Activated naive CD4-positive, alpha-beta T cell (primary cell): ENCODE measurements around the gene CLIC6.
A peak's percentile ranks its signal among the peaks of the same experiment; 100 is the strongest.

Experiments
- DNase-seq, 4 experiments: peaks; one replicate each; lab custom pipeline; 2025; lab: John Stamatoyannopoulos, UW

CLIC6 gene

DNA sequence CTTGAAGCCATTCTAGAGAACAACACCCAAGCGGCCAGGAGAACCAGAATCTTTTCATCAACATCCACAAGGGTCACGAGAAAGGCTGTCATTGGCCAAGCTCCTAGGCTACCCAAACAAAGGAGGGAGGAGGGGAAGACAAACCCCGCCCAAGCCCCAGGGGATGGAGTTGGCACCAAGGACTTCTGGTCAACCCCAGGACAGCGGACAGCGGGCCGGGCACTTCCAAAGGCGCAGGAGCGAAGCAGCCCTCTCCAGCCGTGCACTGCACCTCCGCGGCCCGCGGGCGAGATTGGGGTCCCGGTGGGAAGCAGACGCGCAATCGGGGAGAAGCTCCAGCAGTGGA, at the start of gene CLIC6:
CLIC6 (plus strand) TSS at position 192 of the 346 bp plus-strand sequence. CDS start 395 bp downstream, outside the sequence.
- DNase-seq: no peak

DNA sequence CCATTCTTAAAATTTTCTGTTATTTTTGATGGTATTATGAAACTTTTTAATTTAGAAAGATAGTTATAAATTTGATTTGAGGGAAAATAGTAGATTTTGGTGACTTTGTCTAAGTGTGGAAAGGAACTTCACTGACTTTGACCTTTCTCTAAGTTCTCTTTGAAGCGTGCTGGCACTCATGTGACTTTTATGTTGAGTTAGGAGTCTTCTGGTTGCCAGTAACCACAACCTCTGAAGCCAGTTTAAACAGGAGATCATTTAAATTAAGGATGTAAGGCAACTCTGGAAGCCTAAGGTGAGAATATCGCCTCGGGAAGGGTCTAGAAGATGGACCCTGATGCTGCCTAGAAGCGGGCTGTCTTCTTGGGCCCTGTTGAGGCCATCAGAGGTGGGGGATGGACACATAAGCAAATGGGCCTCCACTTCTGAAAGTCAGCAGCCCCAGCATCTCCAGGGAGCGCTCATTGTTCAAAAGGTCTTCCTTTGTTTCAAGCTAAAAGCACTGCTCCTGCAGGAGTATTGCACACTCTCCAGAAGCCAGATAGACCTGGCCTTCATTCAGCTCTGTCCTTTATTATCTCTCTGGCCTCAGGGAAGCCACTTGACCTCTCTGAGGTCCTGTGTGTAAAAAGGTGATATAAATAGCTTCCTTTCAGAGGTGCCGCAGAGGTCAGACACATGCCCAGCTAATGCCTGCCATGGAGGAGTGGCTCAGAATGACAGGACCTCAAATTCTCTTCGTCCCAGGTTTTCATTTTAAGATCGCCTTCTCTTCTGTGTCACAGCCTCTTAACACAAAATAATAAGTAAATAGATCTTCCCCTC, 48.7 kb upstream of the CLIC6 start:
- DNase-seq: no peak

DNA sequence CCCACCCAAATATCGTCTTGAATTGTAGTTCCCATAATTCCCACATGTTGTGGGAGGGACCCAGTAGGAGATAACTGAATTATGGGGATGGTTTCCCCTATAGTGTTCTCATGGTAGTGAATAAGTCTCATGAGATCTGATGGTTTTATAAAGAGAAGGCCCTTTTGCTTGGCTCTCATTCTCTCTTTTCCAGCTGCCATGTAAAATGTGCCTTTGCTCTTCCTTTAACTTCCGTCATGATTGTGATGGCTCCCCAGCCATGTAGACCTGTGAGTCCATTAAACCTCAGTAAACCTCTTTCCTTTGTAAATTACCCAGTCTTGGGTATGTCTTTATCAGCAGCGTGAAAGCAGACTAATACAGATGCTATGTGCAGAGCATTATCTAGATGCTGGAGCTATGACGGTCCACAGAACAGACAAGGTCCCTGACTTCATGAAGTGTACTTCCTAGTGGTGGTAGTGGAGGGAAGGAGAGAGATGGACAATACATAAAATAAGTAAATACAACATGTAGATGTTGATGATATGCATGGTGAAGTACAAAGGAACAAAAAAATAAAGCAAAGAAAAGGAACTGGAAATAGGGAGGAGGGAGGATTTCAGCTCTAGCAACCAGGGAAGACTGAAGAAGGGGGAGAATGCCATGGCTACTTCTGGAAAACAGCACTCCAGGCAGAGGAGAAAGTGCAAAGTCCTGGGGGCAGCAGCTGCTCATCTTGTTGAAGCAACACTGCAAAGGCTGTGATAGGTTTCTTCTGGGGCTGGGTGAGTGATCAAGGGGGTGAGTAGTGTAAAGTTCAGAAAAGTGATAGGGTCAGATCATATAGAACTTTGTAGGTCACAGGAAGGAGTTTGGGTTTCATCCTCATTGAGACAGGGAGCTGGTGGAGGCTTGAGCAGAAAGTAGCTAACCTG, 47.1 kb upstream of the CLIC6 start:
- no peak for DNase-seq

DNA sequence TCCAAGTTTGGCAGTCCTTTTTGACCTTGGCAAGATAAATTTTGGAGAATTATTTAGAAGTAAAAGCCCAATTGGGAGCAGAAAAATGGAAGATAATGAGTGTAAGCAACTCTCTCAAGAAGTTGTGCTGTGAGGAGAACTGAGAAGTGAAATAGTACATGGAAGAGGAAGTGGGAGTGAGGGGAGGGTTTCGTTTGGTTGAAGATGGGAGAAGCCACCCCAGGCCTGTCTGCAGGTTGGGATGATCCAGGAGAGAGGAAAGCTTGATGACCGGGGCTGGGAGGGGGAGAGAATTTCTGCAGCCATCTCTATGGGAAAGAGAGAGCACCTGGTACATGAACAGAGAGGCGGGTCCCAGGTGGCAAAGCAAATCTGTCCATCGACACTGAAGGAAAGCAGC, 45.3 kb upstream of the CLIC6 start:
- DNase-seq: no peak

DNA sequence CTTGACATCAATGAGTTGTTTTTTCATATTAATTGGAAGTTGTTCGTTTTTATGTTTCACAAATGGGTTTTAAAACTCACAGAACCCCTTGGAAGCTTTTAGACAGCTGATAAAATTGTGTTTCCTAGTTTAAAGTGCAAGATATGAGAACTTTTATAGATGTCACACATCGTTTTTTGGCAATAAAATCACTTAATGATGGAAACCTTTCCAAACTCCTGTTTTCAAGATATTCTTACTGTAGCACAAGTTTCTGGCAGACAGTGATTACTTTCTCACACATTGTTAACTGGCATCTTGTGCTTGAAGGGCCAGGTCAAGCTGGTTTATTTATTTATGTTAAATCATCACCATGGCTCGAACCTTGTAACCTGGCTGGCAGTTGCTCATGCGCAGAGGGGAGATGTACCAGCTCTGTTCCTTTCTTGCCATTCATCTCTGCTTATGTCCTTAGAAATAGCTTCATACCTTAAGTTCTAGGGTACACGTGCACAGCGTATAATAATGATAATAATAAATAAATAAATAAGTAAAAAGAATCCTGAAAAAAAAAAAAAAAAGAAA, 43.7 kb upstream of the CLIC6 start:
- DNase-seq: no peak

DNA sequence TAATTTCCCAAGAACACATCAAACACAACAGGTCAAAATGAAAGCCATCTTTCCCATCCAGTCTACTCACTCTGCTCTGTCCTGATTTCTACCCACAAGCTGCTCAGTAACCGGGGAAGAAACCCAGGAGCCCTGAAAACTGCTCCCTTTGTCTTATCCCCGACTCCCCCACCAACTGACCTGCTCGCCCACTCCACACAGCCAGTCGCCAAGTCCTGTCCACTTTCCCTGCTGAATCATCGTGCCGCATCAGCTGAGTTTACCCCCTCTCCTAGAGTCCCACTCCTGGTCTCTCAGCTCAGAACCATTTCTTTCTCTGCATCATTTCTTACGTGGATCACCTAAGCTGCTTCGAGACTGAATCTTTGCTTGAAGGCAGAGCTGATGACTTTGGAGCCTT, 42.7 kb upstream of the CLIC6 start:
- no peak for DNase-seq

DNA sequence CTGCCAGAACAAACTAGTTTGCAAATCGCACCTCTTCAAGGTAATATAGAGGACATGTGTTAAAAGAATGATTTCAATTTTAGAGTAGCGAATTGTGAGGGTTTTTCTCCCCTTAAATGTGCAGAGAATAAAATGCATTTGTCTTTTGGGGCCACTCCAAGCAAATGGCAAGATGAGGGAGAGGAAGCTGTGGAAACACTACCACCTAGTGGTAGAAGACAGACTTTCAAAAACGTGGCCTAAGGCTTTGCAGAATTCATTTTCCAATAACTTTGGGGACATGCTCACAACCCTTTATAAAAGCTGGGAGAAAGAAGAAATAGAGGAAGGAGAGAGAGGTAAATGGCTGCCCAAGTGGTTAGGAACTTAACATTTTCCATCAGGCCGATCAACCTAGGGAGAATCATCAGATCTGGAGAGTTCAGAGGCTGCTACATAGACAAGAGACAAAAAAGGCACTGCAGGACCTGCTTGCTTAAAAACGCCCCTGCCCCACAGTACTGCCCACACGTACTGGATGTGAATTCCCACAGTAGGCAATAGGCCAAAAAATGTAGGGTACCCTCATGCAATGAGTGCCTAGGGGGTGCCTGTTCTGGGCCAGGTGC, 38.2 kb upstream of the CLIC6 start:
- peak in 1 of 4 experiments; percentile 6 for DNase-seq

DNA sequence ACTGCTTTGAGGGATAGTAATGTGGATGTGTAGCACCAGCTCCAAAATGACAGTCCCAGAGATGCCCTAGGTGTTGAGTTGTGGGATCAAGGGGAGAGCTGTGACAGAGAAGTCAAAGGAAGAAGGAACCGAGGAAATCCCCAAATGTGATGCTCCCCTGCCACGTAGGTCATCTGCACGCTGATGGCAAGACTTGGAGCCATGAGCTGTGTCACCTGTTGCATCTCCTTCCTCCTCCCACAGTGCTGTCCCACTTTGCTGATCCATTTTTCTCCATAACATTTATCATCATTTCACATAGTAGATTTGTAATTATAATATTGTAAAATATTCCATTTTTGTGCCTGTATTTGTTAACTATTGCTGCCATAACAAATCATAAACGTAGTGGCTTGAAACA, 36.3 kb upstream of the CLIC6 start:
- DNase-seq: no peak

DNA sequence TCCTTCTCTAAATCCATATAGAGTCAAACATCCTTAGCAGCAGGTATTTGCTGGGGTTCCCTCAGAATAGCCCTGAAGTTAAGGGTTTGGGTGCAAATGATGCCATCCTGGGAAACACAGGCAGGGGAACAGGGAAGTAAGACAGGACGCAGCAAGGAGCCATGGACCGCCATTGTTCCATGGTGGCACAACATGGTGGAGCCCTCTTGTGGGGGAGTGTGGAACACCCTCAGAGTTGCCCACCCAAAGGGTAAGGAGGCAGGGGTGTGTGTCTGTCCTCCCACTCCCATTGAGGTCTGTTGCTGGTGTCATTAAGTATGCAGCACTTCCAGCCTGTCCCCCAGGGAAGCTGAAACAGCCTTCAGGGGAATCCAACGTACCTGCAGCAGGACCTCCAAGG, 33.5 kb upstream of the CLIC6 start:
- peak in 1 of 4 experiments; percentile 5 for DNase-seq

DNA sequence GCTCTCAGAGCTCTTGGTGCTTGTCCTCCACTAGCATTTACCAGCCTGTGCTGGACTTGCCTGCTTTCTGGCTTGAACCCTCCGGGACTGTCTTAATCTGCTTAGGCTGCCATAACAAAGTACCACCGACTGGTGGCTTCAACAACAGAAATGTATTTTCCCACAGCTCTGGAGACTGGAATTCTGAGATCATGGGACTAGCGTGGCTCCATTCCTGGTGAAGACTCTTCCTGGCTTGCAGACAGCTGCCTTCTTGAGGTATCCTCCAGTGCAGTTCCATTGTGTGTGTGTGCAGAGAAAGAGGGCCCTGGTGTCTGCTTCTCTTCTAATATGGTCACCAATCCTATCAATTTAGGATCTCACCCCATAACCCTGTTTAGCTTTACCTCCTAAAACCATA, 31.8 kb upstream of the CLIC6 start:
- DNase-seq: no peak

DNA sequence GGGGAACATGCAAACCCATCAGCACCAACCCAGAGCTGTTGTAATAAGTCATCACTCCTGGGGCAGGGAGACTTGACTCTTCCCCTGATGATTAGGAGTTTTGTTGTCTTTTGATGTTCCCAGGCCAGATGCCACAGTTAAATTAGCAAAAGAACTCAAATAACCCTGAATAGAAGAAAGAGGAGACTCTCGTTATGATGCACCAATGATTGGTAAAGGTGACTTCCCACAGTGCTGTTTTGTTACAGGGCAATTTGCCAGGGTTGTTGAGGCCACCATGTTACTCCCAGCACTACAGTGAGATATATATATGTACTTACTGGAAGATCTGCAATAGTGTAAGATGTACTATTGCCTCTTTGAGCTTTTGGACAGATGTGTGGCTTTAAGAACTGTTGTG, 29.5 kb upstream of the CLIC6 start:
- DNase-seq: no peak

DNA sequence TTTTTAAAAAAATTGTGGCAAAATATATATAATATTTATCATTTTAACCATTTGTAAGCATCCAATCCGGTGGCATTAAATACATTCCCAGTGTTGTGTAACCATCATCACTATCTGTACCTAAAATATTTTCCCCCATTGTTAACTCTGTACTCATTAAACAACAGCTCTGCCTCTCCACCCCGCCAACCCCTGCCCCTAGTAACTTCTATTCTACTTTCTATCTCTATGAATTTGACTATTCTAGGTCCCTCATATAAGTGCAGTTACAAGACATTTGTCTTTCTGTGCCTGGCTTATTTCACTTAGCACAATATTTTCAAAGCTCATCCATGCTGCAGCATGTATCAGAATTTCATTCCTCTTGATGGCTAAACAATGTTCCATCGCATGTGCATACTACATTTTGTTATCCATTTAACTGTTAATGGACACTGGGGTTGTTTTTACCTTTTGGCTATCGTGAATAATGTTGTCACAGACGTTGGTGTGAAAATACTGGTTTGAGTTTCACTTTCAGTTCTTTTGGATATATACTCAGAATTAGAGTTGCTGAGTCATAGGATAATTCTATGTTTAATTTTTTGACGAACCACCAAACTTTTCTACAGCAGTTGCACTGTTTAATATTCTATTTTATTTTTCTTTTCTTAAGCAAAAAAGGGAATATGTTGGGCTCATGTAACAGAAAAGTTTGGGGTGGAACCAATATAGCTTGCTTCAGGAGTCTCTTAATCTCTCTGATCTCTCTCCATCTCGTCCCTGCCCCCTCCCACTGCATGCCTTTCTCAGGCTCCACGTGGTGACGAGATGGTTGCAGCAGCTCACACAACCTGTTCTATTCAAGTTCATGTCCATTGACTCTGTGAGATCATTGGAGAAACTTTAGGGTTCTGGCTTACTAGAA, 28.7 kb upstream of the CLIC6 start:
- no peak for DNase-seq

DNA sequence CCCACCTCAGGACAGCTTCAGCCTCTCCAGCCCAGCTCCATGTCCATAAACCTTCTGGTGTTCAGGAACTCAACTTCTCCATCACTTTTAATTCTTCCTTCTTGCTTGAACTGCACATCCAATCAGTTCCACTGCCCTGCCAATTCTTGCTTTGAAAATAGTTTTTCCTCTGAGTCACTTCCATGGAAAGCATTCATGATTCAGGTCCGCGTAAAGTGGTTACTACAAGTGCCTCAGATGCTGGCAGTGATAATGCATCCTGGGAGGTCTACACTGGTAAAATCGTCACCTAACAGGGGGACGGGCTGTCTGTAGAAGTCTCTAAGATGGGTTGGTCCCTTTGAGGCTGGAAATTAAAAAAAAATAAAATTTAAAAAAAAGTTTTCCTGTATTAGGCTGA, 27.9 kb upstream of the CLIC6 start:
- DNase-seq: no peak

DNA sequence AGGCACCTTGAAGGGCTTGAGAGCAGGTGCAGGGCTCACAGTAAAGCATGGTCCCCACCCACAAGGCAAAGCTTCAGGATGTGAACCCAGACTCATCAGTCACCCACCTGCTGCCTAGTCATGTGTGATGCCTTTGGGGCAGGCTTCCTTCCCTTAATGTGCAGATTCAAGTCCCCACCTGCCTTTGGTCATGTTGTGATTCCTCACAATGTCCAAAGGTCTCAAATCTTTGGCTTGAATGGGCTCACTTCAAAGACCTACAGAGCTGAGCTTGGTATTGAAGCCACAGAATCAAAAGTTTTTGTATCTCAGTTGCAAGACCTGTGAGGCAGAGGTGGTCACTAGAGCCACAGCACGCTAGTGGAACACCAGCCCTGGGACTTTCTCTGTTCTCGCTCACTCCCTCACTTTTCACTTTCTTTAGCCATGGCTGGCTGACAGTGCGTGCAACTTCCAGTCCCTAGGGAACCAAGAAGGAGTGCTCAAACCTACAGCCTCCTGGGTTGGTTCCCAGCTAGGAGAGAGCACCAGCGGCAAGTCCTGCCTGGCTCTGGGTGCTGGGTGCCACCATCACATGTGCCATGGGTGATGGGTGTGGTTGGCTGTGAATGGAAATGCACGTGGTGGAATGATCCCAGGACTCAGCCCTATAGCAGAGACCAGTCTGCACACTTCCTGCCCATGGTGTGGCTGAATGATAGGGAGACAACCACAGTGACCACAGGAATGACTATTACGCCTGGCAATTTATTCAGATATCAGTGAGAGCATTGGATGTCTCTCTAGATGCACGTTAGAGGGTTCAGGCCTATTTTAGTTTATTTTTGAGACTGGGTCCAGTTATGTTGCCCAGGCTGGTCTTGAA, 26.4 kb upstream of the CLIC6 start:
- DNase-seq: no peak

DNA sequence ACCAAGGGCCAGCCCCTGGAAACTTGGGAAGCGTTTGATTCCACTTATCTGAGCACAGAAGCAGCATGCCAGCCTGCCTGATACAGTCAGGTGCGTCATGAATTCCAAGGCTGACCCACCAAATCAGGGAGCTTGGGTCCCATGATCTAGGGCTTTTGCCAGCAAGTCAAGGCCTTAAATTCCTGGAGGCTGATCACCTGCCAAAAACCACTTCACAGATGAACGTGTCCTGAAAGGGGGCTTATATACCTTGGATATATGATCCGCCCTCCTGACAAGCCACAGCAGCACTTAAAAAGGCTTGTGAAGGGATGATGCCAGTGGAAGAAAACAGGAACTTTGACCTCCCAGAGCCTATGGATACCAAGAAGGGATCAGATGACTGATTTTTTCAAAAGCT, 24.0 kb upstream of the CLIC6 start:
- DNase-seq: no peak

DNA sequence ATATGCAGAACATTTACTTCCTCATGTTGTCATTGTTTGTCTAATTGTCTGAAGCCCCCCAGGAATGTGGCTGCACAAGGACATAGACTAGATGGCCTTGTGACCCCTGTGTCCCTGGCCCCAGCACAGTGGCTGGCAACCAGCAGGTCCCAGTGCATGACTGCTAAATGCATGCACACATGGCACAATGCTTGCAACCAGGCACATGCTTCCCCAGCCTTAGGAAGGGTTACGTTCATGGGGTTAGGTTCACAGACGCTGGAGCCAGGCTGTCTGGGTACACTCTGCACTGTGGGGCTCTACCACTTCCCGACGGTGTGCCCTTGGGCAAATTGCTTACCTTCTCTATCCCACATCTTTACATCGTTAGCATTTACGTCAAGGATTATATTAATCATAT, 21.2 kb upstream of the CLIC6 start:
- DNase-seq: no peak

DNA sequence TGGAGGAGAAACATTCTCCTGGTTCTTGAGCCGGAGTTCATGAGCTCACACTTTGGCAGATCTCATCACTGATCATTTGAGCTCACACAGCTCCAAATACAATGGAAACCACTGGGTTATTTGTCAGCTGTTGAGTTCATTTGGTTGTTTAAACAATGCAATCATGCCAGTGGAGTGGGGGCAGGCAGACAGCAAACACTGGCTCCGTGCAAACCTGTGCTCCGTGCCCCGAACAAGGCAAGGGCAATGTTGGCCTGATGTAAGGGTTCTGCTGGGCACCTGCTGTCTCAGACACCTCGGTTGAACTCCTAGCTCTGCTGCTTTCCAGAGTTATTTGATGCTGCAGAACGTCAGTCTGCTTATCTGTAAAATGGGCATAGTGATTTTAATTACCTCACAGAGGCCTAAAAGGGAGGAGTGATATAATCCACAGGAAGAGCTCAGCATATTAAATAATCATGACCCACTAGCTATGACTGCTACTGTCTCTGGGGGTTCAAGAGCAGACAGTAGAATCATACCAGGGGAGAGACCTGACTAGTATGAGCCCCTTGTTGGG, 20.0 kb upstream of the CLIC6 start:
- no peak for DNase-seq

DNA sequence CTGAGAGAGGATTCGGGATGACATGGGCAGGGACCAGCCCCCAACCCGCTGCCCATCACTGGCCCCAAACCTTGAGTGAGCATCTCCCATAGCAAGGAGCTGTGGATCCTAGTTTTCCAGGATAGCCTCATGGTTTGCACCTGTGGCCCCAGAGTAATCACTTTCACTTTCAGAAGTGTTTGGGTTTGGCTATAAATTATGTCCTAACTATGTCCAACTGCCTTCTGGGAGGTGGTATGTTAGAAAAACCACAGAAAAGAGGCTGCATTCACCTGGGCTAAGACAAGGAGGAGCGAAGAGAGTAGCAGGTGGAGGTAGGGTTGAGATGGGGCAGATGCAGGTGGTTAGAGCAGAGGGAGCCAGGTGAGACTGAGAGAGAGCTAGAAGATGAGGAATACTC, 19.4 kb upstream of the CLIC6 start:
- DNase-seq: no peak

DNA sequence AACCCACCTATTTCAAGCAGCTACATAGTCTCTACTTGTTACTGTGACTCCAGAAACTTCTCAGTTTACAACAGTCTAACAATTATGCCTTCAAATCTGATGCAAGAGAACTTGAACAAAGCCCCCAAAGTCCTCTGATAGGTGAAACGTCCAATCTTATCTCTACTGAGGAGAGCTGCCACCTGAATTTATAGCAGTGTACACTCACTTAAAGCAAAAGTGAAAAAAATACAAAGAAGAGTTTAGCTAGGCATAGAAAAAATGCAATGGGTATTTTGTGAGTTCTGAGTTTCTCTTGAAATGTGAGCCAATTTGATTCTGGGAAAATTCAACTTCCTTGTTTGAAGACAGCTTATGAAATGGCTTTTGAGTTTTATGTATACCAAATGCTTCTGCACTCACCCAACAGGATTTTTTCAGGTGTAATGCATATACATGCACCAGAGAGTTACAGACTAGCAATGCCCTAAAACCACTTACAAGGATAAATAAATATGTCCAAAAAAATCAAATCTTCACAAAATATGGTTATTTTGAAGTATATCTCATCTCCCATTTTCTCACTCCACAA, 17.8 kb upstream of the CLIC6 start:
- no peak for DNase-seq

DNA sequence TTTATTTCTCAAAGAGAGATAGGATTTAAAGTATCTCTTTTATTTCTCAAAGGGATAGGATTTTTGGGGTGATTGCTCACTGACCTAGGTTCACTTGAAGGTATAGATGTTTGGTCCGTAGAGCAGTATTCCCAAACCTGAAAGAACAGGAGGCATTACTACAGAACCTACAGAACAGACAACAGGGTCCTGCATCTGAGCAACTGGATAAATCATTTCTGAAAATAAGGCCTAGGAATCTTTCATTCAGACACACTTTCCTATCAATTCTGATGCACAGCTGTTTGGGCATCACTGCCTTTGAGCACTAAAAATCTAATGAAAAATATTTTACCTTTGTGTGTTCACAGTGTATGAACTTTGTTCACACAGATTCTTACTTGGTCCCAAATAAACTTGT, 17.2 kb upstream of the CLIC6 start:
- no peak for DNase-seq
